ENCODE data around the gene MYO15B.

MYO15B gene

GRCh38 chr17:75624021-75624420, 36.4 kb downstream of the MYO15B start:
- TF ChIP-seq POLR2AphosphoS5 (IDR thresholded peaks at IDR 0.05; ENCODE audit: low read depth, low read length) (no peak), SIN3A (IDR thresholded peaks at IDR 0.05; ENCODE audit: borderline replicate concordance, insufficient read depth, low read length) (no peak), TAF1 (IDR thresholded peaks at IDR 0.05; ENCODE audit: borderline replicate concordance, insufficient read depth, low read length) (no peak), REST (IDR thresholded peaks at IDR 0.05; ENCODE audit: insufficient read depth in 1 of 2, low read depth in 2 of 2, low read length in 2 of 2) (no peak), FOXP2 (optimal IDR thresholded peaks at IDR 0.05; ENCODE audit: borderline replicate concordance, extremely low read depth, extremely low read length, insufficient read depth) (no peak)

GRCh38 chr17:75624714-75625345, 37.2 kb downstream of the MYO15B start:
- no peak for TF ChIP-seq POLR2AphosphoS5 (IDR thresholded peaks at IDR 0.05; ENCODE audit: low read depth, low read length)
- no peak for TF ChIP-seq SIN3A (IDR thresholded peaks at IDR 0.05; ENCODE audit: borderline replicate concordance, insufficient read depth, low read length)
- TF ChIP-seq FOXP2 (optimal IDR thresholded peaks at IDR 0.05; ENCODE audit: borderline replicate concordance, extremely low read depth, extremely low read length, insufficient read depth): no peak
- no peak for TF ChIP-seq REST (IDR thresholded peaks at IDR 0.05; ENCODE audit: insufficient read depth in 1 of 2, low read depth in 2 of 2, low read length in 2 of 2)
- no peak for TF ChIP-seq TAF1 (IDR thresholded peaks at IDR 0.05; ENCODE audit: borderline replicate concordance, insufficient read depth, low read length)

GRCh38 chr17:75625813-75626486, 38.4 kb downstream of the MYO15B start:
- TF ChIP-seq TAF1 (IDR thresholded peaks at IDR 0.05; ENCODE audit: borderline replicate concordance, insufficient read depth, low read length) (no peak), REST (IDR thresholded peaks at IDR 0.05; ENCODE audit: insufficient read depth in 1 of 2, low read depth in 2 of 2, low read length in 2 of 2) (no peak), SIN3A (IDR thresholded peaks at IDR 0.05; ENCODE audit: borderline replicate concordance, insufficient read depth, low read length) (no peak), FOXP2 (optimal IDR thresholded peaks at IDR 0.05; ENCODE audit: borderline replicate concordance, extremely low read depth, extremely low read length, insufficient read depth) (no peak), POLR2AphosphoS5 (IDR thresholded peaks at IDR 0.05; ENCODE audit: low read depth, low read length) (no peak)

GRCh38 chr17:75626496-75627038, 39.0 kb downstream of the MYO15B start:
- TF ChIP-seq TAF1 (IDR thresholded peaks at IDR 0.05; ENCODE audit: borderline replicate concordance, insufficient read depth, low read length): no peak
- no peak for TF ChIP-seq SIN3A (IDR thresholded peaks at IDR 0.05; ENCODE audit: borderline replicate concordance, insufficient read depth, low read length)
- no peak for TF ChIP-seq POLR2AphosphoS5 (IDR thresholded peaks at IDR 0.05; ENCODE audit: low read depth, low read length)
- TF ChIP-seq FOXP2 (optimal IDR thresholded peaks at IDR 0.05; ENCODE audit: borderline replicate concordance, extremely low read depth, extremely low read length, insufficient read depth): no peak
- no peak for TF ChIP-seq REST (IDR thresholded peaks at IDR 0.05; ENCODE audit: insufficient read depth in 1 of 2, low read depth in 2 of 2, low read length in 2 of 2)

Measured in PFSK-1 (cell line).